ENCODE measurements around the gene COX15.

DNA sequence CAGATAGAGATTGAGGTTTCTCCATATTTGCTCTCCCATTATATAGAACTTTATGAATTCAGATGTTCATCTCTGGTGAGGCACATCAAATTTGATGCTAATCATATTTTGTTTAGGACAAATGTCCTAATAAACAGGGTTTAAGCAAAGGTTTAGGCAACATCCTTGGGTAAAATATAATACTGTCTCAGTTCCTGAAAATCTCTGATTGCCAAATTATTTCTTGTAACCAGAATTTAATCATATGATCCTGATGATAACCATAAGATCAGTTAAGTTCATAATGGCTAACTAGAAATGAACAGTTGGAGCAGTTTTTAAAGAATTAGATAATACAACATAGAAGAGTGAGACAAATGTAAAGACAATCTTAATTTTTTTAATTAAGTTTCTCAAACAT is 18.7 kb upstream of the COX15 start:
- TF ChIP-seq, protein P1, sequence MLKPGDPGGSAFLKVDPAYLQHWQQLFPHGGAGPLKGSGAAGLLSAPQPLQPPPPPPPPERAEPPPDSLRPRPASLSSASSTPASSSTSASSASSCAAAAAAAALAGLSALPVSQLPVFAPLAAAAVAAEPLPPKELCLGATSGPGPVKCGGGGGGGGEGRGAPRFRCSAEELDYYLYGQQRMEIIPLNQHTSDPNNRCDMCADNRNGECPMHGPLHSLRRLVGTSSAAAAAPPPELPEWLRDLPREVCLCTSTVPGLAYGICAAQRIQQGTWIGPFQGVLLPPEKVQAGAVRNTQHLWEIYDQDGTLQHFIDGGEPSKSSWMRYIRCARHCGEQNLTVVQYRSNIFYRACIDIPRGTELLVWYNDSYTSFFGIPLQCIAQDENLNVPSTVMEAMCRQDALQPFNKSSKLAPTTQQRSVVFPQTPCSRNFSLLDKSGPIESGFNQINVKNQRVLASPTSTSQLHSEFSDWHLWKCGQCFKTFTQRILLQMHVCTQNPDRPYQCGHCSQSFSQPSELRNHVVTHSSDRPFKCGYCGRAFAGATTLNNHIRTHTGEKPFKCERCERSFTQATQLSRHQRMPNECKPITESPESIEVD (tag by site-specific recombination; IDR thresholded peaks at IDR 0.05), result no peak
- no peak for TF ChIP-seq ZNF558 (tag by site-specific recombination; IDR thresholded peaks at IDR 0.05)
- TF ChIP-seq ZBTB7A (tag by site-specific recombination; IDR thresholded peaks at IDR 0.05; ENCODE audit: low read depth), result no peak
- no peak for TF ChIP-seq ZNF133 (tag by site-specific recombination; IDR thresholded peaks at IDR 0.05)
- TF ChIP-seq, protein P2, sequence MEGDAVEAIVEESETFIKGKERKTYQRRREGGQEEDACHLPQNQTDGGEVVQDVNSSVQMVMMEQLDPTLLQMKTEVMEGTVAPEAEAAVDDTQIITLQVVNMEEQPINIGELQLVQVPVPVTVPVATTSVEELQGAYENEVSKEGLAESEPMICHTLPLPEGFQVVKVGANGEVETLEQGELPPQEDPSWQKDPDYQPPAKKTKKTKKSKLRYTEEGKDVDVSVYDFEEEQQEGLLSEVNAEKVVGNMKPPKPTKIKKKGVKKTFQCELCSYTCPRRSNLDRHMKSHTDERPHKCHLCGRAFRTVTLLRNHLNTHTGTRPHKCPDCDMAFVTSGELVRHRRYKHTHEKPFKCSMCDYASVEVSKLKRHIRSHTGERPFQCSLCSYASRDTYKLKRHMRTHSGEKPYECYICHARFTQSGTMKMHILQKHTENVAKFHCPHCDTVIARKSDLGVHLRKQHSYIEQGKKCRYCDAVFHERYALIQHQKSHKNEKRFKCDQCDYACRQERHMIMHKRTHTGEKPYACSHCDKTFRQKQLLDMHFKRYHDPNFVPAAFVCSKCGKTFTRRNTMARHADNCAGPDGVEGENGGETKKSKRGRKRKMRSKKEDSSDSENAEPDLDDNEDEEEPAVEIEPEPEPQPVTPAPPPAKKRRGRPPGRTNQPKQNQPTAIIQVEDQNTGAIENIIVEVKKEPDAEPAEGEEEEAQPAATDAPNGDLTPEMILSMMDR (tag by site-specific recombination; IDR thresholded peaks at IDR 0.05), result no peak

Measured in HEK293 (cell line).